HAP-1 (cell line): ENCODE measurements around the gene AP3D1.
"Not testable (repeated sequence)": the region's sequence is repeated elsewhere in the genome, so short reads cannot be mapped to it uniquely, and the experiment has no call there.

Experiments used
- DNase-seq, 2 experiments: peaks; one replicate each; pipeline ENCODE4 v3.0.0-alpha.2; 2016 to 2020; ENCODE audit warnings: low spot score in 2 of 2
- H3K27me3 ChIP-seq: fragments of 250-450 bp; sonication (Bioruptor Pico); 2 replicates; pipeline ENCODE4 v1.5.1; 2020; ENCODE audit warnings: low read depth, mild to moderate bottlenecking, moderate library complexity
- H3K36me3 ChIP-seq: fragments of 250-450 bp; sonication (Bioruptor Pico); replicated peaks from 2 replicates; pipeline ENCODE4 v1.5.1; 2020; ENCODE audit warnings: mild to moderate bottlenecking
- H3K4me1 ChIP-seq: fragments of 250-450 bp; sonication (Bioruptor Pico); 2 replicates; pipeline ENCODE4 v1.5.1; 2020; ENCODE audit warnings: mild to moderate bottlenecking
- H3K4me3 ChIP-seq: fragments of 250-450 bp; sonication (Bioruptor Pico); 2 replicates; pipeline ENCODE4 v1.5.1; 2020; ENCODE audit warnings: mild to moderate bottlenecking, moderate library complexity
- H3K9me3 ChIP-seq: fragments of 250-450 bp; sonication (Bioruptor Pico); 2 replicates; pipeline ENCODE4 v1.5.1; 2020; ENCODE audit warnings: mild to moderate bottlenecking, moderate library complexity
- in situ Hi-C: fragments of 300-500 bp; cut with MboI; formaldehyde crosslinking; loops from 3 replicates; pipeline ENCODE4 v1.14.3; 2020; ENCODE audit warnings: low sequenced_read_pairs, inconsistent platforms, mixed read lengths

Gene AP3D1

GRCh38 chr19:2151339-2152229 is at the start of gene AP3D1:
Gene AP3D1, minus strand, starts transcription at chr19:2151566. Its CDS starts 232 bp downstream, at chr19:2151334.
- in situ Hi-C loops, result no loop called here
- Histone ChIP-seq H3K9me3 (no peaks in the 10 kb centered on the region), H3K4me3 (peak within 1 kb of the TSS; percentile 91), H3K36me3 (peaks cover 19% of the 10 kb centered on the region), H3K27me3 (no peaks in the 10 kb centered on the region), H3K4me1 (peaks cover 10% of the 10 kb centered on the region)
- DNase-seq, result peak; percentile 98 to 100

GRCh38 chr19:2200624-2201294 is 49.4 kb upstream of the AP3D1 start:
- DNase-seq, H3K4me1 ChIP-seq, H3K4me3 ChIP-seq, H3K27me3 ChIP-seq, in situ Hi-C loops, H3K9me3 ChIP-seq: not testable (repeated sequence)
- peaks cover 24% of the 10 kb centered on the region for H3K36me3 ChIP-seq

- in situ Hi-C loops, result no loop called here
- DNase-seq, result no peak
These were observed 48.7 kb upstream of the AP3D1 start for GRCh38 chr19:2199861-2200623.

GRCh38 chr19:2199215-2199614 is 47.8 kb upstream of the AP3D1 start:
- DNase-seq, result no peak
- Histone ChIP-seq H3K4me1 (no peaks in the 10 kb centered on the region), H3K4me3 (no peak overlapping the region), H3K9me3 (no peaks in the 10 kb centered on the region), H3K36me3 (peaks cover 33% of the 10 kb centered on the region), H3K27me3 (no peaks in the 10 kb centered on the region)
- in situ Hi-C loops, result no loop called here

More at GRCh38 chr19:2199861-2200623, 48.7 kb upstream of the AP3D1 start:
- no peaks in the 10 kb centered on the region for H3K27me3 ChIP-seq
- H3K4me1 ChIP-seq, result no peaks in the 10 kb centered on the region
- H3K36me3 ChIP-seq, result peaks cover 31% of the 10 kb centered on the region
- no peak overlapping the region for H3K4me3 ChIP-seq
- H3K9me3 ChIP-seq, result no peaks in the 10 kb centered on the region

GRCh38 chr19:2198317-2198716 is 47.0 kb upstream of the AP3D1 start:
- no peaks in the 10 kb centered on the region for H3K27me3 ChIP-seq
- DNase-seq, result no peak
- H3K4me1 ChIP-seq, result no peaks in the 10 kb centered on the region
- peaks cover 35% of the 10 kb centered on the region for H3K36me3 ChIP-seq
- no peak overlapping the region for H3K4me3 ChIP-seq
- in situ Hi-C loops, result no loop called here
- H3K9me3 ChIP-seq, result no peaks in the 10 kb centered on the region

- Histone ChIP-seq H3K36me3 (peaks cover 38% of the 10 kb centered on the region), H3K27me3 (no peaks in the 10 kb centered on the region), H3K9me3 (no peaks in the 10 kb centered on the region), H3K4me1 (no peaks in the 10 kb centered on the region), H3K4me3 (no peak overlapping the region)
- in situ Hi-C loops, result no loop called here
- DNase-seq, result no peak
These were observed 45.9 kb upstream of the AP3D1 start for GRCh38 chr19:2197270-2197669.

GRCh38 chr19:2195914-2196313 is 44.5 kb upstream of the AP3D1 start:
- no peaks in the 10 kb centered on the region for H3K4me1 ChIP-seq

GRCh38 chr19:2195361-2195760 is 44.0 kb upstream of the AP3D1 start:
- H3K4me3 ChIP-seq, result no peak overlapping the region
- no peaks in the 10 kb centered on the region for H3K27me3 ChIP-seq
- no peak for DNase-seq
- peaks cover 53% of the 10 kb centered on the region for H3K36me3 ChIP-seq
- H3K4me1 ChIP-seq, result no peaks in the 10 kb centered on the region
- in situ Hi-C loops, result no loop called here
- no peaks in the 10 kb centered on the region for H3K9me3 ChIP-seq

More at GRCh38 chr19:2195914-2196313, 44.5 kb upstream of the AP3D1 start:
- no peaks in the 10 kb centered on the region for H3K9me3 ChIP-seq
- H3K4me3 ChIP-seq, result no peak overlapping the region
- peaks cover 47% of the 10 kb centered on the region for H3K36me3 ChIP-seq
- in situ Hi-C loops, result no loop called here
- no peak for DNase-seq
- no peaks in the 10 kb centered on the region for H3K27me3 ChIP-seq

GRCh38 chr19:2194513-2195078 is 43.2 kb upstream of the AP3D1 start:
- no peak overlapping the region for H3K4me3 ChIP-seq
- in situ Hi-C loops, result no loop called here
- H3K9me3 ChIP-seq, result no peaks in the 10 kb centered on the region
- no peak for DNase-seq
- H3K36me3 ChIP-seq, result peaks cover 50% of the 10 kb centered on the region
- no peaks in the 10 kb centered on the region for H3K27me3 ChIP-seq
- no peaks in the 10 kb centered on the region for H3K4me1 ChIP-seq

- H3K27me3 ChIP-seq, result no peaks in the 10 kb centered on the region
- H3K9me3 ChIP-seq, result no peaks in the 10 kb centered on the region
- in situ Hi-C loops, result no loop called here
- no peak for DNase-seq
- peaks cover 54% of the 10 kb centered on the region for H3K36me3 ChIP-seq
- no peaks in the 10 kb centered on the region for H3K4me1 ChIP-seq
- no peak overlapping the region for H3K4me3 ChIP-seq
These were observed 42.4 kb upstream of the AP3D1 start for GRCh38 chr19:2193807-2194206.

GRCh38 chr19:2192862-2193261 is 41.5 kb upstream of the AP3D1 start:
- Histone ChIP-seq H3K9me3 (no peaks in the 10 kb centered on the region), H3K36me3 (peaks cover 57% of the 10 kb centered on the region), H3K27me3 (no peaks in the 10 kb centered on the region), H3K4me3 (no peak overlapping the region), H3K4me1 (no peaks in the 10 kb centered on the region)
- in situ Hi-C loops, result no loop called here
- DNase-seq, result no peak

- DNase-seq, result no peak
- Histone ChIP-seq H3K9me3 (no peaks in the 10 kb centered on the region), H3K4me1 (no peaks in the 10 kb centered on the region), H3K27me3 (no peaks in the 10 kb centered on the region), H3K4me3 (no peak overlapping the region), H3K36me3 (peaks cover 64% of the 10 kb centered on the region)
- in situ Hi-C loops, result no loop called here
These were observed 40.3 kb upstream of the AP3D1 start for GRCh38 chr19:2191456-2192310.
